Neural cell (in vitro differentiated cells): ENCODE data around the gene MYCN. TPM values are rescaled to one million over a fixed set of nuclear protein-coding genes. Genes with fewer than 3 reads are reported as not detected.

Experiments used
- H2AFZ ChIP-seq: fragments of 200-600, 300-800 bp; sonication (generic), shearing (Covaris generic); 2 replicates; pipeline ENCODE4 v1.6.0; 2014; ENCODE audit warnings: low read depth, mild to moderate bottlenecking, antibody characterized with exemption, low read length, moderate library complexity
- H3F3A ChIP-seq: fragments of 200-600 bp; shearing (Covaris generic); 2 replicates; pipeline ENCODE4 v1.6.1; 2016; ENCODE audit warnings: mild to moderate bottlenecking, moderate library complexity, mixed read lengths, antibody characterized with exemption, low read length; ENCODE audit not compliant: insufficient read depth, poor library complexity, severe bottlenecking
- H3K27ac ChIP-seq: fragments of 200-600, 300-800 bp; sonication (generic), shearing (Covaris generic); 2 replicates; pipeline ENCODE4 v1.5.1; 2014; ENCODE audit warnings: mild to moderate bottlenecking, low read length, moderate library complexity
- H3K27me3 ChIP-seq: fragments of 300-800, 200-600 bp; sonication (generic), shearing (Covaris generic); 2 replicates; pipeline ENCODE4 v1.6.0; 2014; ENCODE audit warnings: mild to moderate bottlenecking, low read depth, low read length, moderate library complexity; ENCODE audit not compliant: insufficient read depth
- H3K36me3 ChIP-seq: fragments of 300-800, 200-600 bp; sonication (generic), shearing (Covaris generic); 2 replicates; pipeline ENCODE4 v1.5.1; 2014; ENCODE audit warnings: mild to moderate bottlenecking, antibody characterized with exemption, low read length, moderate library complexity; ENCODE audit not compliant: insufficient read depth
- H3K4me2 ChIP-seq: fragments of 300-800, 200-600 bp; sonication (generic), shearing (Covaris generic); 2 replicates; pipeline ENCODE4 v1.6.0; 2014; ENCODE audit warnings: mild to moderate bottlenecking, low read length
- H3K4me3 ChIP-seq: fragments of 300-800, 200-600 bp; sonication (generic), shearing (Covaris generic); 2 replicates; pipeline ENCODE4 v1.5.1; 2014; ENCODE audit warnings: mild to moderate bottlenecking, low read length, moderate library complexity
- H3K79me2 ChIP-seq: fragments of 200-600 bp; shearing (Covaris generic); replicated peaks from 2 replicates; pipeline ENCODE4 v1.6.0; 2014; ENCODE audit warnings: mild to moderate bottlenecking, low read length, moderate library complexity; ENCODE audit not compliant: insufficient read depth
- H3K9ac ChIP-seq: fragments of 300-800, 200-600 bp; sonication (generic), shearing (Covaris generic); 2 replicates; pipeline ENCODE4 v1.6.1; 2016; ENCODE audit warnings: mild to moderate bottlenecking, low read length, mixed read lengths
- H3K9me2 ChIP-seq: fragments of 200-600 bp; shearing (Covaris generic); 2 replicates; pipeline ENCODE4 v1.6.1; 2016; ENCODE audit warnings: mild to moderate bottlenecking, low read length, mixed read lengths; ENCODE audit not compliant: insufficient read depth
- H3K9me3 ChIP-seq: fragments of 200-600, 300-800 bp; sonication (generic), shearing (Covaris generic); 2 replicates; pipeline ENCODE4 v1.6.1; 2016; ENCODE audit warnings: mild to moderate bottlenecking, mixed run types, low read length, moderate library complexity, mixed read lengths
- H4K20me1 ChIP-seq: fragments of 200-600 bp; shearing (Covaris generic); 2 replicates; pipeline ENCODE4 v1.6.1; 2016; ENCODE audit warnings: mild to moderate bottlenecking, mixed run types; ENCODE audit not compliant: insufficient read depth
- EP300 ChIP-seq: fragments of 450-650 bp; conservative IDR thresholded peaks from 2 replicates; pipeline ENCODE4 v1.6.1; 2014; ENCODE audit warnings: antibody characterized with exemption, mild to moderate bottlenecking, moderate library complexity; ENCODE audit not compliant: poor library complexity, severe bottlenecking
- EZH2 ChIP-seq: fragments of 200-600, 300-800 bp; shearing (Covaris generic), sonication (generic); IDR thresholded peaks from 2 replicates; pipeline ENCODE4 v1.6.1; 2014; ENCODE audit warnings: antibody characterized with exemption, low read length, borderline replicate concordance, mild to moderate bottlenecking; ENCODE audit not compliant: insufficient read depth, poor library complexity, severe bottlenecking
- MXI1 ChIP-seq: fragments of 450-650 bp; conservative IDR thresholded peaks from 2 replicates; pipeline ENCODE4 v1.6.1; 2014; ENCODE audit warnings: antibody characterized with exemption, mild to moderate bottlenecking; ENCODE audit not compliant: poor library complexity, severe bottlenecking
- POLR2AphosphoS5 ChIP-seq: IDR thresholded peaks from 2 replicates; pipeline ENCODE4 v1.6.1; 2012
- RAD21 ChIP-seq: fragments of 450-650 bp; conservative IDR thresholded peaks from 2 replicates; pipeline ENCODE4 v1.6.1; 2014; ENCODE audit warnings: antibody characterized with exemption, mild to moderate bottlenecking, moderate library complexity
- SMC3 ChIP-seq: fragments of 450-650 bp; conservative IDR thresholded peaks from 2 replicates; pipeline ENCODE4 v1.6.1; 2014; ENCODE audit warnings: antibody characterized with exemption, mild to moderate bottlenecking, moderate library complexity; ENCODE audit not compliant: poor library complexity
- TAF1 ChIP-seq: IDR thresholded peaks from 2 replicates; pipeline ENCODE4 v1.6.1; 2012; ENCODE audit warnings: low read depth
- polyA plus RNA-seq: library from polyadenylated mRNA; depleted of rRNA; stranded (reverse); fragments of >200 nt; gene quantifications from 2 replicates; pipeline ENCODE4 v1.2.3, GENCODE V29; 2014
- TF ChIP-seq, protein P1 (sequence below): IDR thresholded peaks from 2 replicates; pipeline ENCODE4 v1.6.1; 2012; ENCODE audit warnings: borderline replicate concordance
- TF ChIP-seq, protein P2 (sequence below): fragments of 450-650 bp; IDR thresholded peaks from 2 replicates; pipeline ENCODE4 v1.5.1; 2014; ENCODE audit warnings: antibody characterized with exemption, mild to moderate bottlenecking, moderate library complexity; ENCODE audit not compliant: poor library complexity, severe bottlenecking

The MYCN gene
- polyA plus RNA-seq, 1 donor from 2014 or later, result 25.1 TPM

DNA sequence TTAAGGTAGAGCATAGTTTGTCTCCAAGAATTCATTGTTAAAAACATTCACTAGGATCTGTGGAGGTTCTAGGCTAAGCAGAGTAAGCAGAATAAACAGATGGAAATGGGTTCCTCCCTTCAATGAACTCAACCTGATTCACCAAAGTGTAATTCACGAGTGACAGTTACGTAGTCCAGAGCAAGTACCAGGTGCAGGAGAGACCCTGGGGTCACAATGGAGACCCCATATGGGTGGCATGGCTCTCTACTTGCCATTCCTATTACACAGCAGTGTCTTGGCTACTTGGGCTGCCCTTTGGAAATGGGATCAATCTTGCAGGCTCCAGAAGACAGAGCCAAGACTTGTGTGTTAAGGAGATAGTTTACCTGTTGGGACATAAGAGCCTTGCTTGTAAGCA is 7.1 kb downstream of the MYCN start:
- H3K36me3 ChIP-seq, result peaks cover 8% of the 10 kb centered on the region
- TF ChIP-seq RAD21 (no peak), MXI1 (no peak), EP300 (no peak), SMC3 (no peak), POLR2AphosphoS5 (no peak), TAF1 (no peak), EZH2 (no peak)
- TF ChIP-seq, protein P1, sequence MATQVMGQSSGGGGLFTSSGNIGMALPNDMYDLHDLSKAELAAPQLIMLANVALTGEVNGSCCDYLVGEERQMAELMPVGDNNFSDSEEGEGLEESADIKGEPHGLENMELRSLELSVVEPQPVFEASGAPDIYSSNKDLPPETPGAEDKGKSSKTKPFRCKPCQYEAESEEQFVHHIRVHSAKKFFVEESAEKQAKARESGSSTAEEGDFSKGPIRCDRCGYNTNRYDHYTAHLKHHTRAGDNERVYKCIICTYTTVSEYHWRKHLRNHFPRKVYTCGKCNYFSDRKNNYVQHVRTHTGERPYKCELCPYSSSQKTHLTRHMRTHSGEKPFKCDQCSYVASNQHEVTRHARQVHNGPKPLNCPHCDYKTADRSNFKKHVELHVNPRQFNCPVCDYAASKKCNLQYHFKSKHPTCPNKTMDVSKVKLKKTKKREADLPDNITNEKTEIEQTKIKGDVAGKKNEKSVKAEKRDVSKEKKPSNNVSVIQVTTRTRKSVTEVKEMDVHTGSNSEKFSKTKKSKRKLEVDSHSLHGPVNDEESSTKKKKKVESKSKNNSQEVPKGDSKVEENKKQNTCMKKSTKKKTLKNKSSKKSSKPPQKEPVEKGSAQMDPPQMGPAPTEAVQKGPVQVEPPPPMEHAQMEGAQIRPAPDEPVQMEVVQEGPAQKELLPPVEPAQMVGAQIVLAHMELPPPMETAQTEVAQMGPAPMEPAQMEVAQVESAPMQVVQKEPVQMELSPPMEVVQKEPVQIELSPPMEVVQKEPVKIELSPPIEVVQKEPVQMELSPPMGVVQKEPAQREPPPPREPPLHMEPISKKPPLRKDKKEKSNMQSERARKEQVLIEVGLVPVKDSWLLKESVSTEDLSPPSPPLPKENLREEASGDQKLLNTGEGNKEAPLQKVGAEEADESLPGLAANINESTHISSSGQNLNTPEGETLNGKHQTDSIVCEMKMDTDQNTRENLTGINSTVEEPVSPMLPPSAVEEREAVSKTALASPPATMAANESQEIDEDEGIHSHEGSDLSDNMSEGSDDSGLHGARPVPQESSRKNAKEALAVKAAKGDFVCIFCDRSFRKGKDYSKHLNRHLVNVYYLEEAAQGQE, result no peak
- TF ChIP-seq, protein P2, sequence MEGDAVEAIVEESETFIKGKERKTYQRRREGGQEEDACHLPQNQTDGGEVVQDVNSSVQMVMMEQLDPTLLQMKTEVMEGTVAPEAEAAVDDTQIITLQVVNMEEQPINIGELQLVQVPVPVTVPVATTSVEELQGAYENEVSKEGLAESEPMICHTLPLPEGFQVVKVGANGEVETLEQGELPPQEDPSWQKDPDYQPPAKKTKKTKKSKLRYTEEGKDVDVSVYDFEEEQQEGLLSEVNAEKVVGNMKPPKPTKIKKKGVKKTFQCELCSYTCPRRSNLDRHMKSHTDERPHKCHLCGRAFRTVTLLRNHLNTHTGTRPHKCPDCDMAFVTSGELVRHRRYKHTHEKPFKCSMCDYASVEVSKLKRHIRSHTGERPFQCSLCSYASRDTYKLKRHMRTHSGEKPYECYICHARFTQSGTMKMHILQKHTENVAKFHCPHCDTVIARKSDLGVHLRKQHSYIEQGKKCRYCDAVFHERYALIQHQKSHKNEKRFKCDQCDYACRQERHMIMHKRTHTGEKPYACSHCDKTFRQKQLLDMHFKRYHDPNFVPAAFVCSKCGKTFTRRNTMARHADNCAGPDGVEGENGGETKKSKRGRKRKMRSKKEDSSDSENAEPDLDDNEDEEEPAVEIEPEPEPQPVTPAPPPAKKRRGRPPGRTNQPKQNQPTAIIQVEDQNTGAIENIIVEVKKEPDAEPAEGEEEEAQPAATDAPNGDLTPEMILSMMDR, result no peak
- no peaks in the 10 kb centered on the region for H4K20me1 ChIP-seq
- H3K27me3 ChIP-seq, result no peaks in the 10 kb centered on the region
- no peak overlapping the region for H2AFZ ChIP-seq
- no peak overlapping the region for H3K9ac ChIP-seq
- no peak overlapping the region for H3K4me3 ChIP-seq
- H3F3A ChIP-seq, result peaks cover 3% of the 10 kb centered on the region
- no peak overlapping the region for H3K27ac ChIP-seq
- H3K9me2 ChIP-seq, result no peaks in the 10 kb centered on the region
- no peak overlapping the region for H3K4me2 ChIP-seq
- H3K9me3 ChIP-seq, result no peaks in the 10 kb centered on the region
- H3K79me2 ChIP-seq, result peaks cover 39% of the 10 kb centered on the region

DNA sequence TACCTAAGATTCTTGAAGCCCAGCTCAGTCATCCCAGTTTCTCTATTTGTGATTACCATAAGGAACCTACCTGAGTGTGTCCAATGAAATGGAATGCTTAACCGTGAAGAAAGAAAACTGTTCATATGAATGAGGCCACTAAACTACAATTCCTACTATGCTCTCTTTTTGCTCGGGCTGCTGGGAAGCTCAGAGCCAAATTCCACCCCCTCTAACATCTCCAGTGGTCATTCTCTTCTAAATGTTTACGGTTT is 8.3 kb downstream of the MYCN start:
- Histone ChIP-seq H3K9ac (no peak overlapping the region), H3K9me3 (no peaks in the 10 kb centered on the region), H3F3A (no peaks in the 10 kb centered on the region), H3K36me3 (peaks cover 8% of the 10 kb centered on the region), H4K20me1 (no peaks in the 10 kb centered on the region), H2AFZ (no peak overlapping the region), H3K27me3 (no peaks in the 10 kb centered on the region), H3K27ac (no peak overlapping the region), H3K4me3 (no peak overlapping the region), H3K9me2 (no peaks in the 10 kb centered on the region), H3K79me2 (peaks cover 30% of the 10 kb centered on the region), H3K4me2 (no peak overlapping the region)
- no peak for TF ChIP-seq EP300
- TF ChIP-seq, protein P1, result no peak
- no peak for TF ChIP-seq EZH2
- no peak for TF ChIP-seq POLR2AphosphoS5
- TF ChIP-seq, protein P2, result no peak
- no peak for TF ChIP-seq MXI1
- TF ChIP-seq RAD21, result no peak
- no peak for TF ChIP-seq SMC3
- no peak for TF ChIP-seq TAF1
